ENCODE results near the gene EXOC2.

The EXOC2 gene, protein sequence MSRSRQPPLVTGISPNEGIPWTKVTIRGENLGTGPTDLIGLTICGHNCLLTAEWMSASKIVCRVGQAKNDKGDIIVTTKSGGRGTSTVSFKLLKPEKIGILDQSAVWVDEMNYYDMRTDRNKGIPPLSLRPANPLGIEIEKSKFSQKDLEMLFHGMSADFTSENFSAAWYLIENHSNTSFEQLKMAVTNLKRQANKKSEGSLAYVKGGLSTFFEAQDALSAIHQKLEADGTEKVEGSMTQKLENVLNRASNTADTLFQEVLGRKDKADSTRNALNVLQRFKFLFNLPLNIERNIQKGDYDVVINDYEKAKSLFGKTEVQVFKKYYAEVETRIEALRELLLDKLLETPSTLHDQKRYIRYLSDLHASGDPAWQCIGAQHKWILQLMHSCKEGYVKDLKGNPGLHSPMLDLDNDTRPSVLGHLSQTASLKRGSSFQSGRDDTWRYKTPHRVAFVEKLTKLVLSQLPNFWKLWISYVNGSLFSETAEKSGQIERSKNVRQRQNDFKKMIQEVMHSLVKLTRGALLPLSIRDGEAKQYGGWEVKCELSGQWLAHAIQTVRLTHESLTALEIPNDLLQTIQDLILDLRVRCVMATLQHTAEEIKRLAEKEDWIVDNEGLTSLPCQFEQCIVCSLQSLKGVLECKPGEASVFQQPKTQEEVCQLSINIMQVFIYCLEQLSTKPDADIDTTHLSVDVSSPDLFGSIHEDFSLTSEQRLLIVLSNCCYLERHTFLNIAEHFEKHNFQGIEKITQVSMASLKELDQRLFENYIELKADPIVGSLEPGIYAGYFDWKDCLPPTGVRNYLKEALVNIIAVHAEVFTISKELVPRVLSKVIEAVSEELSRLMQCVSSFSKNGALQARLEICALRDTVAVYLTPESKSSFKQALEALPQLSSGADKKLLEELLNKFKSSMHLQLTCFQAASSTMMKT

DNA sequence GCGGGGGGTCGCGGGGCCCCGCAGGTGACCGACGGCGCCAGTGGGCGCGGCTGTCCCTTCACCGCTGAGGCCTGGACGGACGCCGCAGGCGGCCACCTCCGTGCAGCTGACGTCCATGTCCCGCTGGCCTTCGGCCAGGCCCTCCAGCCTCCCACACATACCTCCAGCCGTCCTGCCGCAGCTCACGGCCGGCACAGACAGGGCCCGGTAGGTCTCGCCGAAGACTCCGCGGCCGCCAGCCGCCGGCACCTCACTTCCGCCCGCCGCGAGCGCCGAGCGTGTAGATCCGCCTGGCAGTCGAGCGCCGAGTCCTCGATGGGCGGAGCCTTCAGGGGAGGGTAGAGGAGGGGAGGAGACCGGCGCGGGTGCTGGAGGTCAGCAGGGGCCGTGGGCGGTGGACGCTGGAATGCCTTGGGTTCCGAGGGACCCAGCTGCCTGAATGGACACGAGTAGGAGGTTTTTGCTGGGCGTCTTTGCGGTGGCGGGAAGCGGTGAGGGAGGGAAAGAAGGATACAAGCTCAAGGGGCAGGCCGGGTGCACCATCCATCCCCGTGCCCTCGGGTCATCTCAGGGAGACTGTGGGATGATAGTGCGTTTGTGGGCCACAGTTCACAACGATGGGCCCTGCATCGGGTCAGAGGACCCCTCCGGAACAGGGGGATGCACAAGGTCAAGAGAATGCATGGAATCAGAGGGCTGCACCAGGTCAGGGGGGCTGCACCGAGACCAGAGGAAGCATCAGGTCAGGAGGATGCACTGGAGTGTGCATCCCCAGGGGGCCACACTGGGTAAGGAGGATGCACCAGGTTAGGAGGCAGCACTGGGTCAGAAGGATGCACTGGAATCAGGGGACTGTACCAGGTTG lies at the start of gene EXOC2:
Gene EXOC2, minus strand, starts transcription at position 282 of the 865 bp plus-strand sequence. CDS start 55,321 bp downstream, outside the sequence.
- DNase-seq = peak; percentile 89

DNA sequence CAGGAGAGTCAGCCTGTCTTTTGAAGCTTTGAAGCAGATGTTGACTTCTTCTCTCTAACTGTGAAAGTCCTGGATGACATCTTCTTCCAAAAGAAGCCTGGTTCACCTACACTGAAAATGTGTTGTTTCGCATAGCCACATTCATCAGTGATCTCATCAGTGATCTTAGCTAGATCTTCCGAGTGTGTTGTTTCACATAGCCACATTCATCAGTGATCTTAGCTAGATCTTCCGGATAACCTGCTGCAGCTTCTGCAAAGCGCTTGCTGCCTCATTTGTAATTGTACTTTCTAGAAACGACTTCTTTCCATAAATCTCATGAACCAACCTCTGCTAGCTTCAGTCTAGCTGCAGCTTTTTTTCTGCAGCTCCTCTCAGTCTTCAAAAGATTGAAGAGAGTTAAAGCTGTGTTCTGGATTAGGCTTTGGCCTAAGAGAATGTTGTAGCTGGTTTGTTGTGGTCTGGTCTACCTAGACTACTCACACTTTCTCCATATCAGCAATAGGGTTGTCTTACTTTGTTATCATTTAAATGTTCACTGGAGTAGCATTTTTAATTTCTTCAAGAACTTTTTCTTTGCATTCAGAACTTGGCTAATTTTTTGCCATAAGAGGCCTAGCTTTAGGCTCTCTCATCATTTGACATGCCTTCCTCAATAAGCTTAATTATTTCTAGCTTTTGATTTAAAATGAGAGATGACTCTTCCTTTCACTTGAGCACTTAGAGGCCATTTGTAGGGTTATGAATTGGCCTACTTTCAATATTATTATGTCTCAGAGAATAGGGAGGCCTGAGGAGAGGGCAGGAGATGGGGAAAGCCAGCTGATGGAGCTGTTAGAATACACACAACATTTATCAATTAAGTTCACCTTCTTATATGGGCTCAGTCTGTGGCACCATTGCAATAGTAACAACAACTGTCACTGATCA lies 48.7 kb upstream of the EXOC2 start:
- no peak for DNase-seq

DNA sequence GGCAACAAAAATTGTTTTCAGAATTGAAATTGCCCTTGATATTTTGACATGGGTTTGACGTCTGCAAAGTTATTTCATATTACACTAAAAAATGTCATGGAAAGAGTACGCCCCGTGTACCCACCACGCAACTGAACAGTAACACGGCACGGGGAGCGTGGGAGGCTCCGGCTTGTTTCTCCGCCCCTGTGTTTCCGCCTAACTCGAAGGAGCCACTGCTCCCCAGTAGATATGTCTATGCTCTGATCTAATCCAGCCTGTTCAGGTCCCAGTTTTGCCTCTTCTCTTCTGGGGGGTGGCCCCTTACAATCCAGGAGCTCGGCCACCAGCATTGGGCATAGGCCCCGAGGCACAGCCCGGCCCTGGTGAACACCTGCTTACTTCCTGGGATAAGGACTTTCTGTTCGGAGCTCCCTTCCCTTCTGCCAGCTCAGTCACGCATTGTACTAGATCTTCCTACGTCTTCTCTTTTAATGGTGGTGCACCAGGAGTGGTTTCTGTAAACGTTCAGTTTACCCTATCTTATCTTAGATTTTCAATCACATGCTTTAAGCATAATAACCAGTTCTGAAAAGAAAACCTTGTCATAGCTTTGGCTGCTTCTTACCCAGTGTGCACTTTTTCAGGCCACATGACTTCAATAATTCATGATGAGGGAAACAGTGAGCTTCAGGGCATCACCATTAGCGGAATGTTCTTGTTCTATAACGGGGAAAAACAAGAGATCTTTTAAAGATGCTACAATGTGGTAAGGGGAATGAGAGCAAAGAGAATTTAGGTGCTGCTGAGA lies 43.9 kb upstream of the EXOC2 start:
- DNase-seq = no peak

DNA sequence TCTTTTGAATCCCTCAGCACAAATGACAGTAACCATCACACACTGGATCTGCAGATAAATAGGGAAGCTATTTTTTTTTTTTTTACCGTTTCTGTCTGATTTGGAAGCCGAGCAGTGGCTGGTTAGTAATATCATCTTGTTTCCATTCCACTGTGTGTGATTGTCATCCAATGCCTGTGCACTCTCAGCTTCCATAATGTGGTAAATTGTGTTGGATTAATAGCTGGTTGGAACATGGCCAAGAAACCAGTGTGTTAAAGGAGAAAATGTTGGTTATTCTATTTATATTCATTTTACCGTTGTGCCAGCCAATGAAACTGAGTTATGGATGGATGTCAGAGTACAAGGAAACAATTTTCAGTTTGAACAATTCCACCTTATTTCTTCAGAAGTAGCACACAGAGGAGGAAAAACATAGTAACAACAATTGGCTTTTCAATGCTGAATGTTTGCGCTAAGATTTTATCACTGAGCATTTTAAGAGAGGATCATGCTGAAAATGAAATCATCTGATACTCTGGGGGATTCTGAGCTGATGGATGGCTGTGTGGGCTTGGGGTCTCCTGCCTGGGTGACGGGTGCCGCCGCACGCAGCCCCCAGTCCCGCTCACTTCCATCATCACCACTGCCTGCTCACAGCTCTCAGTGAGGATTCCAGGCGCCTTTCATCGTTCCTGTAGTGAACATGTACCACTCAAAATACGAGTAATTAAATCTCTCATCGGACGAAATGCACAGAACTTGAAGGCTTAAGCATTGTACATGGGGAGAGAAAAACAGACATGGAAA lies 40.7 kb upstream of the EXOC2 start:
- DNase-seq = no peak

DNA sequence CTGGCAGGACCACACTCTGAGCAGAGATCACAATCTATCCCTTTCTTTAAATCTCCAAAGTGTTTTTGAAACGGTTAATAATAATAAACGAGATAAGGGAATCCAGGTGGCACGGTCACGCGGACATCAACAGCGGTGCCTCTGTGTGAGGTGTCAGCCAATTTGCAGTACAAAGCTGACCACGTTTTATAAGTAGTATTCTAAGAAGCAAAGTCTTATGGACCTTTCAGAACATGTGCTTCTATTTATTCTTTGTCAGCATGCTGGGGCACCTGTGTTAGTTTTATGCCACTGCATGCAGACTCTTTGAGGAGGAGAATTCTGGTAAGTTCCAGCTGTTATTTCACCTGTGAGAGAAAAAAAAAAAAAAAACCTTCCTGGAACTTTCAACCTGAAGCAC lies 39.0 kb upstream of the EXOC2 start:
- no peak for DNase-seq

DNA sequence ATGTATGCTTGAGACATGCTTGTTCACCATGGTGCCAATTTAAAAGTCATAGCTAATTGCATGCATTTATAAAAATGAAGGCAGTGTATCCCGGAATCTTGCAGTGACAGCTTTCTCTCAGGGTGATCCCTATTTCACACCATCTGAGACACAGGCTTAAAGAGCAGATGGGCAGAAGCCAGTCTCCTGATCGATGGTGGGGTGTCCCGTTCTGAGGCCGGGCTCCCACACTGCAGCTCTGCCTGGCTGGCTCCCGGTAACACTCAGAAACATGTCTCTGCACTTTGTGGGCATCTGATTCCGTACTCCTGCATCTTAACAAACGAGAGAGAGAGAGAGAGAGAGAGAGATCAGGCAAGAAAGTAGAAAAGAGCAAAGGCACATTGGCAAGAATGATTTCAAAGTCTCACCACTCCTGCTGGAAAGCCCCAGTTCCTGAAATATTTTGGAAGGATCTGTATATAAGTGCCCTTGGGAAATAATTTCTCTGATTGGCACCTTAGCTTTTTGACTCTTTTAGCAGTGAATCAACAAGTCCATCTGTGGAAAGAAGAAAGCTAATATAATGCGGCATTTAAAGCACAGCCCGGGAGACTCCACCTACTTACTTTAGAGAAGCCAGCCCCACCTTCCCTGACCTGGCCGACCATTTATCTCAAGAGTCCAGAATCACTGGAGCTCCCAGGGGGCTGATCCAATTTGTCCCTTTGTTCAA lies 36.8 kb upstream of the EXOC2 start:
- no peak for DNase-seq

DNA sequence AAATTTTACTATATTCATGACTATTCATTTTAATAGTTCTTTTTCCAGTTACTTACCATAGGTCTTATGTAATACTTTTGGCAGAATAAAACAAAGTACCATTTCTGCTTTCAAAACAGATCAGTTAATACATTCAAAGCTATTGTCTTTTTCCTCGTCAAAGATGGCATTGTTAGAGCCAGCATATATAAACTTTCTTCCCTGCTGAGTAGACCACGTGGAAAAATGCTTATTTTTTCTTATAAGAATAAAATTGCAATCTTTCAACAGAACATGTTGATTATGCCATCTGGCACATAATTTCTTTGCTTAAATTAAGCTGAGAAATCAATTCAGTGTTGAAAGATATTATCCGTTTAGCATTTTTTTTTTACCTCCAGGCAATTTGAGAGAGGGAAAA lies 34.9 kb upstream of the EXOC2 start:
- DNase-seq = no peak

DNA sequence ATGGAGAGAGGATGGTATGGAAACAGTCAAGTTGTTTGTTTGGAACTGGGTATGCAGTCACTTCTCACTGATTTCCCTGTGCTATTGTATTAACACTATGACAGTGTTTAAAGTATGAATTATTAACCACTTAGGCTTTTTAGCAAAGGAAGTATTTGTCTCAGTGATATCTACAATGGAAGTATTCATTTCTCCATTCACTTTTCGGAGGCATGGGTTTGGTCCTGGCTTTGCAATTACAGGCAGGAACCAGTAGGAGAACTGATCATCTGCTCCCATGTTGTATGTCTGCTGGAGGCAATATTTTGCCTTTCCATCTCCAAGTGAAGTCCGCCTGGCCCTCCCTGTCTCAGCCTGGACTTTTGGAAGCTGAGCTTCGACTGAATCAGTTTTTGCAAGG lies 30.6 kb upstream of the EXOC2 start:
- DNase-seq = no peak

DNA sequence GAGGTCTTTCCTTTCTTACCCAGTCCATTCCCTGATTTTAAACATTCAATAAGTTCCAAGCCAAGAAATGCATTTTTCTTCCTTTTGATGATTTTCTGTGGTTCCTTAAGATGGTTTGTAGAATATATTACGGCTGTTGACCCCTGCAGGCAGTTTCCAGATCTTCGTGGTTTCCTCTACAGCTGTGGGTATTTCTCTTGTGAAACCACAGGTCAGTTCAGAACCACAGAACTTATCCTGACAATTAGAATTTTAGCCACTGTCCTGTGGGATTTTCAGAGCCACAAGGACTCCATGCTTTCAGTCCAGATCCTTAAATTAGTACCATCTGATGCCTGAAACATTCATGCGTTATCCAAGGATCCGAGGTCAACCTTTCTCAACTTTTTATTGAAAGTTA lies 29.7 kb upstream of the EXOC2 start:
- no peak for DNase-seq

DNA sequence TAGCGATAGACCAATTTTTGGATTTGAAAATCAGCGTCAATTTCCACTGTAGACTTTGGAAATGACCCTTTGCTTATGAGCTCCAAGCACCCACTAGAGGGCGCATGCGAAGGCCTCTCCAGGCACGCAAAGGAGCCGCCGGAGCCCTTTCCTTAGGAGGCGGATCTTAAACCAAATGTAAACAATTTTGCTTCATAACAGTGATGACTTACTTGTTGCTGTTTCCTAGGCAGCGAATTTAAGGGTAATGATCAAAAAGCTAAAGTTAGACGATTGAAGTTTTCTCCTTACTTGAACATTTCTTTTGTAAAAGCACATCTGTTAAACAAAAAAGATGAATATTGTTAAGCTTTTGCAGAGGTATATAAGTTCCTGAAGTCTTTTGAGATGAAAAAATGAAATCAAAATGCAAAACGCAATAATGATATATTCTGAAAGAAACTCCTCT lies 29.2 kb upstream of the EXOC2 start:
- DNase-seq = peak; percentile 87

DNA sequence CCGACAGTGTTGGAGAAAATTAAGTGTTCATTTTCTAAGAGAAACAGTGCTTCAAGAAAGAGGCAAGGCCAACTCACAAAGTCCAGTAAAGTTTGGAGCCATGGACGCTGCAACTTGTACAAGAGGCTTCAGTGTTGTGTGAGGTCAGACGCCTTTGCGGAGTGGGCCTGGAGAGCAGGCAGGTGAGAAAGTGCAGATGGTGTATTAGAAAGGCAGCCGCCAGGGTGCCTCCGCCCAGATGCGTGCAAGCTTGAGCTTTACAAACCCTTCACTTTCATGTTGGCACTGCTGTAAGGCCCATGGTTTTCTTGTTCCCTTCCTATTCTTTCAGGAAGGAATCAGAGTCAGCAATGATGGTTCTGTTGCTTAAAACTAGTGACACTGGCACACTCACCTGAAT lies 25.4 kb upstream of the EXOC2 start:
- no peak for DNase-seq

DNA sequence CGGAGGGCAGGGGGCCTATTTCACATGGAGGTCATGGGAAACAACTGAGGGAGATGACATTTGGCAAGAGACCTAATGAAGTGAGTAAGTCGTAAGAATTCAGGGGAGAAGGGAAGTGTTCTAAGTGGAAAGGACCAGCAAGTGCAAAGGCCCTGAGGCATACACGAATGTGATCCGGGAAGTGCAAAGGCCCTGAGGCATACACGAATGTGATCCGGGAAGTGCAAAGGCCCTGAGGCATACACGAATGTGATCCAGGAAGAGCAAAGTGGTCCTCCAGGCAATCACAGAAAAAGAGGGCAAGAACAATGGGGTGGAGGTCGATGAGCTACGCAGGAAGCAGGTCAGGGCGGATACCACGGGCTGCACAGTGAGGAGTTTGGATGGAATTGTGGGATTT lies 24.2 kb upstream of the EXOC2 start:
- DNase-seq = no peak

DNA sequence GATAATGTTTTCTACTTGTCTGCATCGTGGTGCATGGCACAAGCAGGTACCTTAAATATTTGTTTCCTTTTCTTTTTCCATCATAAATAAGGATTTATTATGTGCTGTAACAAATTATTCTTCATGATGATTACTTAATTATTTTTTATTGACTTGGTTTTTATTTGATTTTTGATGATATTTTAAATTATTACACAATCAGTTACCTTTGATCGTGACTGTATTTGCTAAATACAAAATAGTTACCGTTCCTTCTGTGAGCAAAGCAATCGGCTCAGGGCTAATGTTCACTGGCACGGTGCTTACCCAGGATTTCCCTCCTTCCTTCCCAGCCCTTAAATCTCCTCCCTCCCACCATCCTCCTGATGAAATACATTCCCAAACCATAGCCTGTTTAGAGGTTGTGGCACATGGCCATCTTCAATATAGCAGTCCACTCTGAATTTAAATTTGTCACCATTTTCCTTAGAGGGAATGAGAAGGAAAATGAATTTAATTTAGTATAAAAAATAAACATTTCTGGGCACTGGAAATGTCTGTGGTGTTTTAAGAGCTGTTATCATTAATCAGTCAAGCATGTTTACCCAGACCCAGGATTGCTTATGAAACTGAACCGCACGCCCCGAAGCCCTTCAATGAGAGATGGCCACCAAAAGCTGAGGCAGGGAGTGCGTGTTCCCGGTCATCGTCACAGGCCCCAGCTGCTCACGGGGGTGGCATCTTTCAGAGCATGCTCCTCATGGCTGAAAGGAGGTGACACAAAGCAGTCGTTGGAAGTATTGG lies 23.0 kb upstream of the EXOC2 start:
- no peak for DNase-seq

DNA sequence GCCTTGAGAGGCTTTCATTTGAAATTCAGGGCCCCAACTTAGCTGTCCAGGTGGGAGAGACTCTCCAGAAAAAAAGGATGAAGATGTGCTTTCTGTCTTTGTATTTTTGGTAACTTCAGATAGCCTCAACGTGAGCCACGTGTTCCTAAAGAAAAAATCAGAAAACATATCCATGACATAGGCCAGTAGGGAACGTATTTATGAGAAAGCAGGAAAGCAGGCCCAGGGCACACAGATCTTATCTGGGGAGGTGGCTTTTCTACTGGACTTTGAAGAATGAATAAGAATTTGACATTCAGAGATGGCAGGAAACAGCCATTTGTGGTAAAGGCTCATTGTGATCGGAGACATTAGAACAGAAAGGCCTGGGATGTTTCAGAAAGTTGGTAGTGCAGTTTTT lies 21.2 kb upstream of the EXOC2 start:
- DNase-seq = no peak

DNA sequence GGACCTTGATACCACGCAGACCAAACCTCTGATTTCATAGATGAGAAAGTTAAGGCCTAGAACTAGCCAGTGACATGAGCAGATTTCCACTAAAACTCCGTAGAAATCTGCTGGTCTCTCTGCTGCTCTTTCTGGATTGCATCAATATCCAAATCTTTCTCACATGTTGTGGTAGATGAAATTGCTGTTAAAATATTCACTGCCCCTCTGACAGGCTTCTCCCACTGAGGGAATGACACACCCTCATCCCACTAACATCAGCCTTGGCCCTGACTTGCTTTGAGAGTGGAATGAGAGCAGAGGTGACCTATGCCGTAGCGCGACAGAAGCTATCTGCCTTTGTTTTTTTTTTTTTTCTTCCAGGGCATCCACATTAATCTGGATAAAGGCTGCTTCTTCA lies 20.4 kb upstream of the EXOC2 start:
- no peak for DNase-seq

DNA sequence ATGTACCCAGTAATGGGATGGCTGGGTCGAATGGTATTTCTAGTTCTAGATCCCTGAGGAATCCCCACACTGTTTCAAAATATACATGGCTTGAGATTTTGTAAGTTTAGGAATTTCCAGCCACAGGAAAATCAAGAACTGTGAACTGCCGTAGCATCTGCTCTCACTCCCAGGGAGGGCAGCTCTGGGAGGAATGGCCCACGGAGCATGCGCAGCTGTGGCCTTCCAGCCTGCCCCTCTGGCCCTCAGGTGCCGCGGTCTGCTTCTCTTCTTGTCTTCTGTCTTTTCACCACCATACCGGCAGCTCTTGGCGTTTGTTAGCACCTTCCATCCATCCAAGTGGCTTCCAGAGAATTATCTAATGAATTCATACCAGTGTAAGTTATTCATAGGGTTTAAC lies 19.9 kb upstream of the EXOC2 start:
- DNase-seq = no peak

DNA sequence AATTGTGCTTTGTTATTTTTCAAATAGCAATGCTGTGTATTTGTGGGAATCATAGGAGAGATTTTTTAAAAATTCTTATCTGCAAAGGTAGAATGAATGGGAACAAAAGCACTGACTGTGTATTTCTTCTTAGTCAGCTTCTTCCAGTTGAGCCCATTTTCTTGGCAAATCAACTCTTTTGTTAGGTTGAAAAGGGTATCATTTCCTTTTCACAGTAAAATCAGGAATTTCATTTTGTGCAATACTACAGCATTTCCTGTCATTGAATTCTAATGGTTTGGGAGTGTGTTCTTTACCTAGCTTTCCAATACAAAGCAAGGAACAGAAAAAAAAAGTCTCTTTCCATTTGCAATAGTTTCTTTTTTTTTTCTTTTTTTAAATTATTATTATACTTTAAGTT lies 19.0 kb upstream of the EXOC2 start:
- DNase-seq = no peak

Measured in stimulated activated CD8-positive, alpha-beta memory T cell treated with anti-CD3 and anti-CD28 coated beads, Interleukin-4, amount 100 ng/mL, for 48 hours (primary cell).